HG03039 (cell line): ENCODE data around the gene MRPS18B.
"Not testable (repeated sequence)": the region's sequence is repeated elsewhere in the genome, so short reads cannot be mapped to it uniquely, and the experiment has no call there.

Experiments used
- ATAC-seq: cut with Tn5 transposase; IDR thresholded peaks from one replicate; pipeline ENCODE4 v1.9.1; 2021; ENCODE audit warnings: mild to moderate bottlenecking, moderate library complexity; ENCODE audit not compliant: unreplicated experiment

Gene MRPS18B

GRCh38 chr6:30617565-30618269 is at the start of gene MRPS18B:
MRPS18B (plus strand) TSS chr6:30617840; CDS start chr6:30617866, 26 bp downstream.
- peak; percentile 69 for ATAC-seq

- no peak for ATAC-seq
These were observed 49.4 kb upstream of the MRPS18B start for GRCh38 chr6:30568245-30568644.

- no peak for ATAC-seq
These were observed 47.4 kb upstream of the MRPS18B start for GRCh38 chr6:30570263-30570662.

- ATAC-seq = peak; percentile 7
These were observed 46.9 kb upstream of the MRPS18B start for GRCh38 chr6:30570740-30571074.

- peak; percentile 93 for ATAC-seq
These were observed 46.4 kb upstream of the MRPS18B start, which contains the start of gene ABCF1 for GRCh38 chr6:30571075-30571761. ABCF1 (plus strand) TSS chr6:30571442; CDS start chr6:30571488, 46 bp downstream.

- peak; percentile 2 for ATAC-seq
These were observed 45.9 kb upstream of the MRPS18B start for GRCh38 chr6:30571762-30572082.

- ATAC-seq = no peak
These were observed 45.5 kb upstream of the MRPS18B start for GRCh38 chr6:30572148-30572547.

GRCh38 chr6:30573113-30573512 is 44.5 kb upstream of the MRPS18B start:
- ATAC-seq = no peak

GRCh38 chr6:30578051-30578450 is 39.6 kb upstream of the MRPS18B start:
- ATAC-seq = no peak

- ATAC-seq = no peak
These were observed 33.7 kb upstream of the MRPS18B start for GRCh38 chr6:30583921-30584320.

GRCh38 chr6:30589754-30590358 is 27.8 kb upstream of the MRPS18B start:
- no peak for ATAC-seq

- no peak for ATAC-seq
These were observed 27.1 kb upstream of the MRPS18B start for GRCh38 chr6:30590509-30590908.

- ATAC-seq = no peak
These were observed 26.6 kb upstream of the MRPS18B start for GRCh38 chr6:30591008-30591407.

- no peak for ATAC-seq
These were observed 25.4 kb upstream of the MRPS18B start for GRCh38 chr6:30592287-30592686.

- ATAC-seq = not testable (repeated sequence)
These were observed 20.1 kb upstream of the MRPS18B start for GRCh38 chr6:30597315-30598144.

GRCh38 chr6:30598912-30599624 is 18.6 kb upstream of the MRPS18B start:
- no peak for ATAC-seq

- ATAC-seq = no peak
These were observed 17.9 kb upstream of the MRPS18B start for GRCh38 chr6:30599625-30600324.

- no peak for ATAC-seq
These were observed 17.1 kb upstream of the MRPS18B start for GRCh38 chr6:30600451-30600961.

- no peak for ATAC-seq
These were observed 16.2 kb upstream of the MRPS18B start for GRCh38 chr6:30601436-30601814.
